GM19043 (cell line): ENCODE measurements around the gene DBF4B.

ENCODE experiments used
- ATAC-seq: cut with Tn5 transposase; IDR thresholded peaks from one replicate; pipeline ENCODE4 v1.9.1; 2021; ENCODE audit warnings: low read depth; ENCODE audit not compliant: unreplicated experiment

Gene DBF4B

GRCh38 chr17:44775838-44776621 is 67.6 kb downstream of the DBF4B start:
- no peak for ATAC-seq

GRCh38 chr17:44776628-44777393 is 68.3 kb downstream of the DBF4B start:
- ATAC-seq: no peak

GRCh38 chr17:44777394-44778348 is 69.2 kb downstream of the DBF4B start:
- ATAC-seq: no peak

GRCh38 chr17:44778656-44779210 is 70.3 kb downstream of the DBF4B start:
- no peak for ATAC-seq

- no peak for ATAC-seq
Measured at GRCh38 chr17:44779211-44780025, 71.0 kb downstream of the DBF4B start.

- ATAC-seq: no peak
Measured at GRCh38 chr17:44780161-44780560, 71.7 kb downstream of the DBF4B start.

GRCh38 chr17:44780845-44781480 is 72.5 kb downstream of the DBF4B start:
- no peak for ATAC-seq

- no peak for ATAC-seq
Measured at GRCh38 chr17:44781551-44782325, 73.3 kb downstream of the DBF4B start.

GRCh38 chr17:44782326-44782850 is 73.9 kb downstream of the DBF4B start:
- ATAC-seq: no peak

GRCh38 chr17:44785921-44786320 is 77.5 kb downstream of the DBF4B start:
- no peak for ATAC-seq

GRCh38 chr17:44786551-44787081 is 78.2 kb downstream of the DBF4B start:
- no peak for ATAC-seq

- no peak for ATAC-seq
Measured at GRCh38 chr17:44787271-44787940, 78.9 kb downstream of the DBF4B start.

GRCh38 chr17:44788139-44788538 is 79.7 kb downstream of the DBF4B start:
- ATAC-seq: no peak

GRCh38 chr17:44792276-44792675 is 83.8 kb downstream of the DBF4B start:
- no peak for ATAC-seq

- no peak for ATAC-seq
Measured at GRCh38 chr17:44793885-44794842, 85.7 kb downstream of the DBF4B start.

- no peak for ATAC-seq
Measured at GRCh38 chr17:44794851-44795413, 86.5 kb downstream of the DBF4B start.
